Ishikawa (cell line): ENCODE results near the gene PIGW.

Experiments used
- EP300 ChIP-seq: IDR thresholded peaks from 2 replicates; pipeline ENCODE4 v1.6.1; 2012; ENCODE audit warnings: borderline replicate concordance
- FOXM1 ChIP-seq: IDR thresholded peaks from 2 replicates; pipeline ENCODE4 v1.6.1; 2012; ENCODE audit warnings: low read depth, borderline replicate concordance
- MAX ChIP-seq: IDR thresholded peaks from 2 replicates; pipeline ENCODE4 v1.6.1; 2012
- RAD21 ChIP-seq: IDR thresholded peaks from 2 replicates; pipeline ENCODE4 v1.6.1; 2012; ENCODE audit warnings: low read depth
- REST ChIP-seq: IDR thresholded peaks from 2 replicates; pipeline ENCODE4 v1.6.1; 2012; ENCODE audit warnings: low read depth, mild to moderate bottlenecking
- YY1 ChIP-seq: IDR thresholded peaks from 2 replicates; pipeline ENCODE4 v1.6.1; 2012; ENCODE audit warnings: low read depth
- ZBTB7A ChIP-seq: IDR thresholded peaks from 2 replicates; pipeline ENCODE4 v1.6.1; 2012; ENCODE audit warnings: low read depth

- TF ChIP-seq ZBTB7A (no peak), MAX (no peak), RAD21 (no peak), REST (no peak), YY1 (no peak), EP300 (no peak), FOXM1 (no peak)
Observed at GRCh38 chr17:36525888-36526287, 8.9 kb upstream of the PIGW start.
